Stimulated activated CD4-positive, alpha-beta T cell treated with anti-CD3 and anti-CD28 coated beads, TNF-alpha, amount 100 ng/mL, for 48 hours (primary cell): ENCODE measurements around the gene CRABP1.
A peak's percentile ranks its signal among the peaks of the same experiment; 100 is the strongest.

Source experiments
- DNase-seq, 3 donors: peaks; one replicate each; pipeline ENCODE4 v3.0.0-alpha.2; 2020; ENCODE audit warnings: low read depth in 3 of 3

The CRABP1 gene

GRCh38 chr15:78340231-78341056, at the start of gene CRABP1:
TSS of gene CRABP1 (plus strand) at chr15:78340353. CDS start at chr15:78340429, 76 bp downstream.
- no peak for DNase-seq

GRCh38 chr15:78291052-78291451, 49.1 kb upstream of the CRABP1 start:
- no peak for DNase-seq

- DNase-seq = no peak
Measured at GRCh38 chr15:78291698-78292097, 48.5 kb upstream of the CRABP1 start.

- no peak for DNase-seq
Measured at GRCh38 chr15:78292219-78292618, 47.9 kb upstream of the CRABP1 start.

- DNase-seq = peak; percentile 76 to 87 (median 83)
Measured at GRCh38 chr15:78299101-78299930, 40.8 kb upstream of the CRABP1 start, which contains the start of gene SKIC8. TSS of gene SKIC8 (minus strand) at chr15:78299609. CDS start at chr15:78295686, 3,923 bp downstream.

- DNase-seq = no peak
Measured at GRCh38 chr15:78301326-78301725, 38.8 kb upstream of the CRABP1 start.

GRCh38 chr15:78301828-78302227, 38.3 kb upstream of the CRABP1 start:
- no peak for DNase-seq

GRCh38 chr15:78302579-78303312, 37.4 kb upstream of the CRABP1 start:
- DNase-seq = no peak

- DNase-seq = no peak
Measured at GRCh38 chr15:78304216-78305066, 35.7 kb upstream of the CRABP1 start.

GRCh38 chr15:78306176-78306774, 33.9 kb upstream of the CRABP1 start:
- DNase-seq = no peak

GRCh38 chr15:78307976-78308375, 32.2 kb upstream of the CRABP1 start:
- DNase-seq = no peak

GRCh38 chr15:78308422-78309032, 31.6 kb upstream of the CRABP1 start:
- peak; percentile 26 to 44 (median 37) for DNase-seq

- no peak for DNase-seq
Measured at GRCh38 chr15:78311292-78311691, 28.9 kb upstream of the CRABP1 start.

GRCh38 chr15:78312536-78312935, 27.6 kb upstream of the CRABP1 start:
- no peak for DNase-seq

GRCh38 chr15:78312957-78313356, 27.2 kb upstream of the CRABP1 start:
- DNase-seq = no peak

GRCh38 chr15:78313383-78313782, 26.8 kb upstream of the CRABP1 start:
- no peak for DNase-seq

GRCh38 chr15:78314181-78314581, 26.0 kb upstream of the CRABP1 start:
- no peak for DNase-seq

GRCh38 chr15:78315686-78316282, 24.4 kb upstream of the CRABP1 start:
- no peak for DNase-seq

GRCh38 chr15:78316283-78317083, 23.7 kb upstream of the CRABP1 start:
- DNase-seq = no peak
